Mononuclear cell (primary cell): ENCODE data around the gene NBPF1. TPM values are rescaled to one million over a fixed set of nuclear protein-coding genes. Genes with fewer than 3 reads are reported as not detected.
"Not testable (repeated sequence)": the region's sequence is repeated elsewhere in the genome, so short reads cannot be mapped to it uniquely, and the experiment has no call there.

Source experiments
- H3K27me3 ChIP-seq: 2 replicates; pipeline ENCODE4 v1.6.0; 2011; ENCODE audit warnings: low read length, control low read depth; ENCODE audit not compliant: insufficient read depth
- H3K4me1 ChIP-seq: 2 replicates; pipeline ENCODE4 v1.5.1; 2011; ENCODE audit warnings: mild to moderate bottlenecking, low read length, control low read depth; ENCODE audit not compliant: insufficient read depth
- H3K4me3 ChIP-seq: 2 replicates; pipeline ENCODE4 v1.5.1; 2011; ENCODE audit warnings: mild to moderate bottlenecking, low read length, moderate library complexity
- H3K9me3 ChIP-seq: 2 replicates; pipeline ENCODE4 v1.5.1; 2011; ENCODE audit warnings: low read depth, mild to moderate bottlenecking, control low read depth, low read length
- total RNA-seq: library from RNA; depleted of rRNA; stranded (reverse); fragments of >200 nt; gene quantifications from one replicate; pipeline ENCODE4 v1.2.3, GENCODE V29; 2012

Gene NBPF1
- total RNA-seq, 1 donor = 15.4 TPM

GRCh38 chr1:16606666-16607432 is 6.5 kb downstream of the NBPF1 start:
- not testable (repeated sequence) for H3K4me1 ChIP-seq, H3K4me3 ChIP-seq, H3K9me3 ChIP-seq, H3K27me3 ChIP-seq

GRCh38 chr1:16605532-16606505 is 7.5 kb downstream of the NBPF1 start:
- no peaks in the 10 kb centered on the region for H3K9me3 ChIP-seq
- no peaks in the 10 kb centered on the region for H3K4me1 ChIP-seq
- H3K4me3 ChIP-seq = no peak overlapping the region
- no peaks in the 10 kb centered on the region for H3K27me3 ChIP-seq

- Histone ChIP-seq H3K27me3 (no peaks in the 10 kb centered on the region), H3K4me1 (no peaks in the 10 kb centered on the region), H3K9me3 (no peaks in the 10 kb centered on the region), H3K4me3 (no peak overlapping the region)
These were observed 8.2 kb downstream of the NBPF1 start for GRCh38 chr1:16605213-16605525.

GRCh38 chr1:16604514-16605212 is 8.7 kb downstream of the NBPF1 start:
- not testable (repeated sequence) for H3K4me3 ChIP-seq, H3K9me3 ChIP-seq, H3K4me1 ChIP-seq, H3K27me3 ChIP-seq

GRCh38 chr1:16603623-16604022 is 9.7 kb downstream of the NBPF1 start:
- H3K4me1 ChIP-seq, H3K9me3 ChIP-seq, H3K27me3 ChIP-seq, H3K4me3 ChIP-seq: not testable (repeated sequence)

- not testable (repeated sequence) for H3K4me1 ChIP-seq, H3K9me3 ChIP-seq, H3K27me3 ChIP-seq, H3K4me3 ChIP-seq
These were observed 10.9 kb downstream of the NBPF1 start for GRCh38 chr1:16602336-16603011.

GRCh38 chr1:16600855-16601786 is 12.2 kb downstream of the NBPF1 start:
- not testable (repeated sequence) for H3K9me3 ChIP-seq, H3K4me1 ChIP-seq, H3K27me3 ChIP-seq, H3K4me3 ChIP-seq

GRCh38 chr1:16599326-16599725 is 14.0 kb downstream of the NBPF1 start:
- not testable (repeated sequence) for H3K4me3 ChIP-seq, H3K27me3 ChIP-seq, H3K9me3 ChIP-seq, H3K4me1 ChIP-seq

GRCh38 chr1:16595216-16595615 is 18.1 kb downstream of the NBPF1 start:
- not testable (repeated sequence) for H3K27me3 ChIP-seq, H3K4me1 ChIP-seq, H3K9me3 ChIP-seq, H3K4me3 ChIP-seq

GRCh38 chr1:16591845-16592244 is 21.5 kb downstream of the NBPF1 start:
- H3K27me3 ChIP-seq, H3K4me1 ChIP-seq, H3K4me3 ChIP-seq, H3K9me3 ChIP-seq: not testable (repeated sequence)

- not testable (repeated sequence) for H3K9me3 ChIP-seq, H3K4me3 ChIP-seq, H3K4me1 ChIP-seq, H3K27me3 ChIP-seq
These were observed 25.3 kb downstream of the NBPF1 start for GRCh38 chr1:16588081-16588480.

- H3K4me3 ChIP-seq, H3K4me1 ChIP-seq, H3K27me3 ChIP-seq, H3K9me3 ChIP-seq: not testable (repeated sequence)
These were observed 25.7 kb downstream of the NBPF1 start for GRCh38 chr1:16587639-16588038.

- not testable (repeated sequence) for H3K9me3 ChIP-seq, H3K27me3 ChIP-seq, H3K4me3 ChIP-seq, H3K4me1 ChIP-seq
These were observed 48.0 kb downstream of the NBPF1 start for GRCh38 chr1:16565324-16565723.

GRCh38 chr1:16561035-16561434 is 52.3 kb downstream of the NBPF1 start:
- not testable (repeated sequence) for H3K4me3 ChIP-seq, H3K4me1 ChIP-seq, H3K9me3 ChIP-seq, H3K27me3 ChIP-seq
